K562 (cell line): ENCODE results near the gene PHETA2. TPM values are rescaled to one million over a fixed set of nuclear protein-coding genes. Genes with fewer than 3 reads are reported as not detected.

Source experiments
- BRF1 ChIP-seq: IDR thresholded peaks from 3 replicates; pipeline ENCODE4 v1.6.1; 2011; ENCODE audit warnings: borderline replicate concordance, mild to moderate bottlenecking; ENCODE audit not compliant: insufficient read length; ENCODE audit errors: extremely low read depth
- CBX8 ChIP-seq: fragments of 200-600 bp; sonication (generic); IDR thresholded peaks from 2 replicates; pipeline ENCODE4 v1.6.1; 2012; ENCODE audit warnings: borderline replicate concordance, mixed run types, low read depth, mild to moderate bottlenecking, moderate library complexity, mixed read lengths, low read length, control low read depth, inconsistent platforms; ENCODE audit not compliant: poor library complexity, severe bottlenecking; ENCODE audit errors: extremely low read depth
- CREB3 ChIP-seq: fragments of 450-650 bp; conservative IDR thresholded peaks from 2 replicates; pipeline ENCODE4 v1.6.1; 2016; ENCODE audit warnings: missing genetic modification characterization, low read depth, mild to moderate bottlenecking, missing compliant biosample characterization, moderate library complexity
- EZH2 ChIP-seq: IDR thresholded peaks from 2 replicates; pipeline ENCODE4 v1.6.1; 2012; ENCODE audit warnings: low read depth, mild to moderate bottlenecking, inconsistent platforms, low read length, borderline replicate concordance
- FUS ChIP-seq: fragments of 200-400 bp; formaldehyde crosslinking; optimal IDR thresholded peaks from 2 replicates; pipeline ENCODE3; 2017; ENCODE audit warnings: low read depth, low read length
- GTF3C2 ChIP-seq: IDR thresholded peaks from 3 replicates; pipeline ENCODE4 v1.6.1; 2011; ENCODE audit warnings: borderline replicate concordance, mild to moderate bottlenecking, moderate library complexity; ENCODE audit not compliant: insufficient read length; ENCODE audit errors: extremely low read depth
- KAT8 ChIP-seq: fragments of 450-650 bp; IDR thresholded peaks from 2 replicates; pipeline ENCODE4 v1.6.1; 2016; ENCODE audit warnings: low read depth, mild to moderate bottlenecking
- MXD1 ChIP-seq: fragments of 250-450 bp; sonication (Bioruptor Pico); IDR thresholded peaks from 2 replicates; pipeline ENCODE4 v1.8.0; 2021; ENCODE audit warnings: borderline replicate concordance, mild to moderate bottlenecking, moderate library complexity; ENCODE audit not compliant: poor library complexity, severe bottlenecking
- PBX2 ChIP-seq, 2 experiments: IDR thresholded peaks in 1 of 2; conservative IDR thresholded peaks in 1 of 2; 2 replicates each; pipeline ENCODE4 v1.6.1; 2016; ENCODE audit warnings: low read depth in 2 of 2, mild to moderate bottlenecking in 1 of 2, missing compliant biosample characterization in 1 of 2, missing genetic modification characterization in 1 of 2, moderate library complexity in 1 of 2
- TEAD1 ChIP-seq, 2 experiments: fragments of 450-650 bp in 1 of 2; sonication (generic) in 1 of 2; formaldehyde crosslinking; IDR thresholded peaks; 2 replicates each; pipeline versions ENCODE4 v1.4.0 to v1.8.0; 2020 to 2022; ENCODE audit warnings: mild to moderate bottlenecking in 2 of 2, missing genetic modification reagents in 1 of 2
- TFAM ChIP-seq: fragments of 250-450 bp; sonication (Bioruptor Pico); conservative IDR thresholded peaks from 2 replicates; pipeline ENCODE4 v1.5.0; 2021; ENCODE audit warnings: mild to moderate bottlenecking, moderate library complexity
- YY1 ChIP-seq, 3 experiments: IDR thresholded peaks; 2 replicates each; pipeline ENCODE4 v1.6.1; 2011; ENCODE audit warnings: low read length in 2 of 3, mild to moderate bottlenecking in 2 of 3, moderate library complexity in 2 of 3, borderline replicate concordance in 1 of 3, control low read depth in 1 of 3, low read depth in 1 of 3; ENCODE audit not compliant: insufficient read depth in 3 of 3, insufficient replicate concordance in 2 of 3, control insufficient read depth in 1 of 3, insufficient read length in 1 of 3; ENCODE audit errors: extremely low read depth in 1 of 3
- ZNF175 ChIP-seq: fragments of 200-800 bp; sonication (Bioruptor generic); IDR thresholded peaks from 2 replicates; pipeline ENCODE4 v1.6.1; 2016; ENCODE audit warnings: low read depth, mild to moderate bottlenecking, missing genetic modification characterization, missing compliant biosample characterization
- ZNF717 ChIP-seq: fragments of 250-450 bp; sonication (Bioruptor Pico); IDR thresholded peaks from 2 replicates; pipeline ENCODE4 v1.5.0; 2021
- polyA plus RNA-seq, 8 experiments: library from polyadenylated mRNA; depleted of rRNA in 4 of 8; stranded (reverse) in 5 of 8; unstranded in 3 of 8; fragments of >200 nt; fragmentation: Nextera tagmentation in 2 of 8; fragmentation: Illumina TruSeq in 1 of 8; extraction: Ambion mirVana in 2 of 8; extraction: Trizol in 1 of 8; gene quantifications; 2 replicates each; pipeline versions ENCODE4 v1.2.1 to v1.2.3, GENCODE V29; 2011 to 2014; ENCODE audit warnings: inconsistent platforms in 1 of 8, missing spikeins in 1 of 8
- total RNA-seq, 7 experiments: library from RNA; depleted of rRNA in 6 of 7; stranded (reverse); fragments of >200 nt in 6 of 7; fragmentation: Illumina TruSeq in 2 of 7; extraction: Trizol in 2 of 7; gene quantifications; 2 replicates each; pipeline versions ENCODE4 v1.2.1 to v1.2.3, GENCODE V29; 2011 to 2021; ENCODE audit warnings: low replicate concordance in 1 of 7

PHETA2 gene
- total and polyA plus RNA-seq, 9 of the 15 experiments (the other 6 are each of a cell fraction or from before 2014, with no cell fraction given): 0.07 to 0.22 (median 0.08) TPM; not detected in 5

- TF ChIP-seq MXD1 (CRISPR knock-in tag) (no peak), TFAM (CRISPR knock-in tag) (no peak), FUS (no peak), EZH2 (no peak), GTF3C2 (no peak), YY1 (IDR thresholded peaks at IDR 0.05; ENCODE audit: borderline replicate concordance in 1 of 3, control insufficient read depth in 1 of 3, extremely low read depth in 1 of 3, insufficient read depth in 3 of 3, insufficient read length in 1 of 3, insufficient replicate concordance in 2 of 3, low read depth in 1 of 3, low read length in 2 of 3) (peak; percentile 76 to 93 (median 89)), CREB3 (tag) (no peak), CBX8 (no peak), BRF1 (no peak), ZNF175 (CRISPR knock-in tag) (no peak), ZNF717 (CRISPR knock-in tag) (no peak), TEAD1 (CRISPR knock-in tag; IDR thresholded peaks at IDR 0.05) (0 out of 4 replicates have a peak, but pooled peaks of 1 of the 2 experiments have one; percentile 54), PBX2 (CRISPR knock-in tag; IDR thresholded peaks at IDR 0.05; ENCODE audit: low read depth) (no peak), PBX2 (tag; conservative IDR thresholded peaks at IDR 0.05; ENCODE audit: low read depth) (no peak), KAT8 (no peak)
Observed at GRCh38 chr22:42090596-42091454, 16.8 kb downstream of the PHETA2 start, which contains the start of gene NDUFA6 (continued).
